LNCAP (cell line): ENCODE measurements around the gene ELMO1.

Source experiments
- CTCF ChIP-seq: fragments of 450-650 bp; IDR thresholded peaks from 2 replicates; pipeline ENCODE4 v1.5.1; 2017; ENCODE audit warnings: mild to moderate bottlenecking

ELMO1 gene

DNA sequence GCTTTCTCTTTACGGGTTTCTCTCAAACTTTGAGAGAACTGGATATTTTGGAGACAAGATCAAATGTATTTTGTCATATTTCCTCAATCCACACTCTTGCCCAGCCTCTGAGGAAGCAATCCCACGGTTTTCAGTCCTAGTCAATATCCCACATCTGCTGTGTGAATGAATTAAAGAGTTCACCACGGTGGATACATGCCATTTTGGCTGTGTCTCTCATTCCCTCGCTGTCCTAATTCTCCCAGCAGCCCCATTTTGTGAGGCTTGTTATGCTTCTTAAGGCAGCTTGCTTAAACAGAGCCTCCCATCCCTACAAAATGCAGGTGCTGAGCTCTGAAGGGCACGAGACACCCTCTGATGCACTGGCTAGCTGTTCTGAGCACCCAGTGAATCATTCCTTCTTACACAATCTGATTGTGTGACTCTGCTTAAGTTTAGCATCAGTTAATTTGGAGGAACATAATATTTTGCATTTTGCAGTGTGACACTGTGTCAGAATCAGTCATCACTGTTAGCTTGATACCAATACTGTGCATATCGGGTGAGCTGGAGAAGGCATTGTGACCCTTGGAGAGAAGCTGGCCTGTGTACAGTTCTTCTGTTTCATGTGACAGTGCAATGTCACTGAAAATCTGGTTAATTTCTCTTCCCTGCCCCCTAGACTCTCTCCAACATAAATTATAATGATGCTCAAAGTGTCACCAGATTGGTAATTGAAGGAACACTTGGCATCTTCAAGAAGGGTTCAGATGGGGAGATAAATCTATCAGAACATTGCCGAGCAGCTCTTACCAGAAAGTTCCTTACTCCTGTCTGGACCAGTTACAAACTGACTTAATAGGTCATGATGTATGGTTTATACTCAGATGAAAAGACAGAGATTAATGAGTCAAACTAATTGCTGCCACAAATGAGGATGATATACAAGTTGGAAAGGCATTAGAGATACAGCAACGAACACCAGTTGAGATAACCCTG, 620.6 kb downstream of the ELMO1 start:
- TF ChIP-seq CTCF: no peak

DNA sequence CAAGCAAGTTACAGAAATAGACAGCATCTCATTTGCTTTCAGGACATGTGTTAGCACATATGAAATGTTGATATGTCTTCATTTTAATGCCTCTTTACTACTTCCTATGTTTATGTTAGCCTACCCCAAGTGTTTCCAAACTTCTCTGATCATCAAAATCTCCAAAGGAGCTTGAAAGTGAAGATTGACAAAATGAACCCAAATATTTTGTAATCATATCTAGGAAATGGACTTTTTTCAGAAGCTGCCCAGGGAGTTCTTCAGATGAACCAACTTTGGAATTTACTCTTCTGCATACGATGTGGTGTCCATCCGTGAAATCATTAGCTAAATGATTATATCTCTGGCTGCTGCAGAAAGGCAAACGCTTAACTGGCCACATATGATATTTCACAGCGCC, 623.2 kb downstream of the ELMO1 start:
- no peak for TF ChIP-seq CTCF

GRCh38 chr7:36823353-36823752, 625.3 kb downstream of the ELMO1 start:
- no peak for TF ChIP-seq CTCF

DNA sequence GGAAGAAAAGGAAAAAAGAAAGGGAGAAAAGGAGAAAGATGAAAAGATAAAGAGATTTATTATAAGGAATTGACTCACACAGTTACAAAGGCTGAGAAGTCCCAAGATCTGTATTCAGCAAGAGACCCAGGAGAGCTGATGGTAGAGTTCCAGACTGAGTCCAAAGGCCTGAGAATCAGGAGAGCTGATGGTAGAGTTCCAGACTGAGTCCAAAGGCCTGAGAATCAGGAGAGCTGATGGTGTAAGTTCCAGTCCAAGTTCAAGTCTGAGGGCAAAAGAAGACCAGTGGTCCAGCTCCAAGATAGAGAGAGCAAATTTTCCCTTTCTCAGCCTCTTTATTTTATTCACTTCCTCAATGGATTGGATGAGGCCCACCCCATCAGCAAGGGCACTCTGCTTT, 627.0 kb downstream of the ELMO1 start:
- no peak for TF ChIP-seq CTCF

DNA sequence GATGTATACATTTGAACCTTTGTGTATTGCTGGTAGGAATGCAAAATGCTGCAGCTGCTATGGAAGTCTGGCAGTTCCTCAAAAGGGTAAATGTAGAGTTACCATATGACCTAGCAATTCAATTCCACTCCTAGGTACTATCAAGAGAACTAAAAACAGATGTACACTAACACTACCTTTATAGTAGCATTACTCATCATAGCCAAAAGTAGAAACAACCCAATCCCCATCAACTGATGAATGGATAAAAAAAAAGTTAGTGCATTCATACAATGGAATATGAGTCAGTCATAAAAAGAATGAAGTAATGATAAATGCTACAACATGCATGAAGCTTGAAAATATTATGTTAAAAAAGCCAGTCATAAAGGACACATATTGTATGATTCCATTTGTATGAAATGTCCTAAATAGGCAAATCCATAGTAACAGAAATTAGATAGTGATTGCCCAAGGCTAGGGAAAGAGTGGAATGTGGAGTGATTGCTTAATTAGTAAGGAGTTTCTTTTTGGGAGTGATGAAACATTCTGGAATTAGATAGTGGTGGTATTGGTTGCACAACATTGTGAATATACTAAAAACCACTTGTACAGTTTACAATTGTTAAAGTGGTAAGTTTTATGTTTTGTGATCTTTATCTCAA, 628.0 kb downstream of the ELMO1 start:
- no peak for TF ChIP-seq CTCF

- no peak for TF ChIP-seq CTCF
Measured at GRCh38 chr7:36819639-36820038, 629.0 kb downstream of the ELMO1 start.

GRCh38 chr7:36814311-36814710, 634.4 kb downstream of the ELMO1 start:
- TF ChIP-seq CTCF: no peak
